HL-60 (cell line): Measurements from ENCODE around the gene EXOC3L2.

Experiments used
- DNase-seq, 2 experiments: peaks; one replicate each; pipeline ENCODE4 v3.0.0-alpha.2; 2010 to 2020; ENCODE audit warnings: low read depth in 1 of 2, low spot score in 1 of 2
- H3K27ac ChIP-seq: fragments of 250-450 bp; sonication (Bioruptor Pico); replicated peaks from 2 replicates; pipeline ENCODE4 v1.5.1; 2020; ENCODE audit warnings: mild to moderate bottlenecking, moderate library complexity
- H3K27me3 ChIP-seq: fragments of 250-450 bp; sonication (Bioruptor Pico); 2 replicates; pipeline ENCODE4 v1.5.1; 2021; ENCODE audit warnings: mild to moderate bottlenecking, moderate library complexity; ENCODE audit not compliant: insufficient read depth, poor library complexity, severe bottlenecking
- H3K4me3 ChIP-seq: replicated peaks from 2 replicates; pipeline ENCODE4 v1.5.1; 2011; ENCODE audit warnings: mild to moderate bottlenecking, control low read depth, low read length; ENCODE audit not compliant: insufficient read depth
- CTCF ChIP-seq: IDR thresholded peaks from one replicate; pipeline ENCODE4 v1.5.1; 2011; ENCODE audit warnings: low read length, control low read depth, inconsistent platforms; ENCODE audit not compliant: insufficient read depth
- GABPA ChIP-seq: IDR thresholded peaks from 2 replicates; pipeline ENCODE4 v1.6.1; 2012; ENCODE audit warnings: low read depth
- POLR2AphosphoS5 ChIP-seq: IDR thresholded peaks from 2 replicates; pipeline ENCODE4 v1.6.1; 2012; ENCODE audit warnings: low read depth
- SPI1 ChIP-seq: IDR thresholded peaks from 2 replicates; pipeline ENCODE4 v1.6.1; 2012; ENCODE audit warnings: low read depth, mild to moderate bottlenecking, borderline replicate concordance
- TF ChIP-seq, protein P1 (sequence below): IDR thresholded peaks from 2 replicates; pipeline ENCODE4 v1.6.1; 2012; ENCODE audit warnings: low read depth; ENCODE audit not compliant: insufficient replicate concordance

The EXOC3L2 gene

DNA sequence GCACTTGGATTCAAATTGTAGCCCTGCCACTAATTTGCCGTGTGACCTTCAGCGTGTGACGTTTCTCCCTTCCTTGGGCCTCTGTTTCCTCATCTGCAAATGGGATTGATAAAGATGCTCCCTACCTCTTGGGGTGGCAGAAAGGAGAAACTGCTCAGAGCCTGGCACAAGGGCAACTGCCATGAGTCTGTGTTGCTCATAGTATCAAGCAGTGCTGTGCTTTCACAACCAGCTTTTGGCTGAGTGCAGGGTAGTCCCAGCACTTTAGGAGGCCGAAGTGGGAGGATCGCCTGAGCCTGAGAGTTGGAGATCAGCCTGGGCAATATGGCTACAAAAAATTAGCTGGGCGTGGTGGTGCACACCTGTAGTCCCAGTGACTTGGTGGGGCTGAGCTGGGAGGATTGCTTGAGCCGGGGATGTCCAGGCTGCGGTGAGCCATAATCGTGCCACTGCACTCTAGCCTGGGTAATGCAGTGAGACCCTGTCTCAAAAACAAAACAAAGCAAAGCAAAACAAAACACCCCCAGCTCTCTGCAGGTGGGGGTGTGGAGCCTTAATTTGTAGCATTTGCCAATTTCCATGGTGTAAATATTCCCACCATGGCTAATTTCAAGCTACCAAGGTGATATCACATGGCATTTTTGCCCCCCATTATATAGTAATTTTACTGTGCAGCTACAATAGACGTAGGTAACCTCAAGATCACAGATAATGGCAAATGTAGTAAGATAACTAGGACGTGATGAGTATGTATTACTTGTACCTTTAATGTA lies 4.2 kb upstream of the EXOC3L2 start:
- TF ChIP-seq SPI1, result no peak
- TF ChIP-seq POLR2AphosphoS5, result no peak
- TF ChIP-seq GABPA, result no peak
- TF ChIP-seq, protein P1, sequence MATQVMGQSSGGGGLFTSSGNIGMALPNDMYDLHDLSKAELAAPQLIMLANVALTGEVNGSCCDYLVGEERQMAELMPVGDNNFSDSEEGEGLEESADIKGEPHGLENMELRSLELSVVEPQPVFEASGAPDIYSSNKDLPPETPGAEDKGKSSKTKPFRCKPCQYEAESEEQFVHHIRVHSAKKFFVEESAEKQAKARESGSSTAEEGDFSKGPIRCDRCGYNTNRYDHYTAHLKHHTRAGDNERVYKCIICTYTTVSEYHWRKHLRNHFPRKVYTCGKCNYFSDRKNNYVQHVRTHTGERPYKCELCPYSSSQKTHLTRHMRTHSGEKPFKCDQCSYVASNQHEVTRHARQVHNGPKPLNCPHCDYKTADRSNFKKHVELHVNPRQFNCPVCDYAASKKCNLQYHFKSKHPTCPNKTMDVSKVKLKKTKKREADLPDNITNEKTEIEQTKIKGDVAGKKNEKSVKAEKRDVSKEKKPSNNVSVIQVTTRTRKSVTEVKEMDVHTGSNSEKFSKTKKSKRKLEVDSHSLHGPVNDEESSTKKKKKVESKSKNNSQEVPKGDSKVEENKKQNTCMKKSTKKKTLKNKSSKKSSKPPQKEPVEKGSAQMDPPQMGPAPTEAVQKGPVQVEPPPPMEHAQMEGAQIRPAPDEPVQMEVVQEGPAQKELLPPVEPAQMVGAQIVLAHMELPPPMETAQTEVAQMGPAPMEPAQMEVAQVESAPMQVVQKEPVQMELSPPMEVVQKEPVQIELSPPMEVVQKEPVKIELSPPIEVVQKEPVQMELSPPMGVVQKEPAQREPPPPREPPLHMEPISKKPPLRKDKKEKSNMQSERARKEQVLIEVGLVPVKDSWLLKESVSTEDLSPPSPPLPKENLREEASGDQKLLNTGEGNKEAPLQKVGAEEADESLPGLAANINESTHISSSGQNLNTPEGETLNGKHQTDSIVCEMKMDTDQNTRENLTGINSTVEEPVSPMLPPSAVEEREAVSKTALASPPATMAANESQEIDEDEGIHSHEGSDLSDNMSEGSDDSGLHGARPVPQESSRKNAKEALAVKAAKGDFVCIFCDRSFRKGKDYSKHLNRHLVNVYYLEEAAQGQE, result no peak
- TF ChIP-seq CTCF, result no peak
- Histone ChIP-seq H3K4me3 (no peak overlapping the region), H3K27me3 (no peaks in the 10 kb centered on the region), H3K27ac (no peak overlapping the region)
- peak in 1 of 2 experiments; percentile 11 for DNase-seq

GRCh38 chr19:45247136-45247535 lies 1.9 kb upstream of the EXOC3L2 start:
- Histone ChIP-seq H3K27ac (no peak overlapping the region), H3K27me3 (no peaks in the 10 kb centered on the region), H3K4me3 (no peak overlapping the region)
- TF ChIP-seq, protein P1, result no peak
- TF ChIP-seq POLR2AphosphoS5, result no peak
- TF ChIP-seq SPI1, result no peak
- TF ChIP-seq GABPA, result no peak
- no peak for TF ChIP-seq CTCF
- no peak for DNase-seq

- TF ChIP-seq POLR2AphosphoS5, result no peak
- no peak for TF ChIP-seq SPI1
- no peak for TF ChIP-seq CTCF
- TF ChIP-seq, protein P1, result no peak
- no peak for TF ChIP-seq GABPA
- Histone ChIP-seq H3K27me3 (no peaks in the 10 kb centered on the region), H3K4me3 (no peak overlapping the region), H3K27ac (no peak overlapping the region)
- DNase-seq, result no peak
Observed at GRCh38 chr19:45245826-45246225, 619 bp upstream of the EXOC3L2 start.
